ENCODE measurements around the gene OR52L1.

DNA sequence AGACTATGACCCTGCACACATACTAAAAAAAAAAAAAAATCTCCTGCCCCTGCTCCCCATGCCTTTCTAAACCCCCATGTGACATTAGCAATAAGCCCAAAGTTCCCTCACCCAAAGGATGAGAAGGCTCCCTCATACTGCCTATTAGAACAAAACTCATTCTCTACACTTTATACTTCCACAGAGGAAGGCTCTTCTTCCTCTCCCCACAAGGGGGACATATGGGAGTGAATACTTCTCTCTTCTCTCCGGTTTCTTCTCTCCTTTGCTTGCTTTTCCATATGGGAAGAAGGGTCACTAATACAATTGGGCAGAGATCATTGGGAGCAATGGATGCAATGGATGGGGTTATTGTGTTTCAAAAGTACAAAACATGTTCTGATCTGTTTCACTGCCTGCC is 3.3 kb downstream of the OR52L1 start:
- TF ChIP-seq, protein P1, sequence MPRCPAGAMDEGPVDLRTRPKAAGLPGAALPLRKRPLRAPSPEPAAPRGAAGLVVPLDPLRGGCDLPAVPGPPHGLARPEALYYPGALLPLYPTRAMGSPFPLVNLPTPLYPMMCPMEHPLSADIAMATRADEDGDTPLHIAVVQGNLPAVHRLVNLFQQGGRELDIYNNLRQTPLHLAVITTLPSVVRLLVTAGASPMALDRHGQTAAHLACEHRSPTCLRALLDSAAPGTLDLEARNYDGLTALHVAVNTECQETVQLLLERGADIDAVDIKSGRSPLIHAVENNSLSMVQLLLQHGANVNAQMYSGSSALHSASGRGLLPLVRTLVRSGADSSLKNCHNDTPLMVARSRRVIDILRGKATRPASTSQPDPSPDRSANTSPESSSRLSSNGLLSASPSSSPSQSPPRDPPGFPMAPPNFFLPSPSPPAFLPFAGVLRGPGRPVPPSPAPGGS (IDR thresholded peaks at IDR 0.05; ENCODE audit: borderline replicate concordance, insufficient read depth, low read depth, low read length, poor library complexity, severe bottlenecking), result no peak
- TF ChIP-seq NFYB (IDR thresholded peaks at IDR 0.05; ENCODE audit: insufficient read depth, low read depth, low read length) (no peak), NBN (IDR thresholded peaks at IDR 0.05) (no peak), GATAD2B (conservative IDR thresholded peaks at IDR 0.05; ENCODE audit: low read depth) (no peak), MYC (IDR thresholded peaks at IDR 0.05; ENCODE audit: insufficient read depth, insufficient read length, insufficient replicate concordance, low read length, severe bottlenecking) (no peak), POLR2A (IDR thresholded peaks at IDR 0.05; ENCODE audit: low read depth, low read length) (no peak), ZNF274 (IDR thresholded peaks at IDR 0.05; ENCODE audit: insufficient read depth, insufficient read length) (no peak), MXI1 (IDR thresholded peaks at IDR 0.05; ENCODE audit: low read depth, low read length) (no peak), RFX5 (IDR thresholded peaks at IDR 0.05; ENCODE audit: low read depth, low read length) (no peak), SPI1 (IDR thresholded peaks at IDR 0.05; ENCODE audit: borderline replicate concordance, insufficient read depth, low read depth, low read length) (no peak), POLR2AphosphoS2 (IDR thresholded peaks at IDR 0.05; ENCODE audit: low read depth, low read length) (no peak)
- TF ChIP-seq, protein P2, sequence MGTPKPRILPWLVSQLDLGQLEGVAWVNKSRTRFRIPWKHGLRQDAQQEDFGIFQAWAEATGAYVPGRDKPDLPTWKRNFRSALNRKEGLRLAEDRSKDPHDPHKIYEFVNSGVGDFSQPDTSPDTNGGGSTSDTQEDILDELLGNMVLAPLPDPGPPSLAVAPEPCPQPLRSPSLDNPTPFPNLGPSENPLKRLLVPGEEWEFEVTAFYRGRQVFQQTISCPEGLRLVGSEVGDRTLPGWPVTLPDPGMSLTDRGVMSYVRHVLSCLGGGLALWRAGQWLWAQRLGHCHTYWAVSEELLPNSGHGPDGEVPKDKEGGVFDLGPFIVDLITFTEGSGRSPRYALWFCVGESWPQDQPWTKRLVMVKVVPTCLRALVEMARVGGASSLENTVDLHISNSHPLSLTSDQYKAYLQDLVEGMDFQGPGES (IDR thresholded peaks at IDR 0.05), result no peak
